ENCODE measurements around the gene TACC2.

The TACC2 gene

DNA sequence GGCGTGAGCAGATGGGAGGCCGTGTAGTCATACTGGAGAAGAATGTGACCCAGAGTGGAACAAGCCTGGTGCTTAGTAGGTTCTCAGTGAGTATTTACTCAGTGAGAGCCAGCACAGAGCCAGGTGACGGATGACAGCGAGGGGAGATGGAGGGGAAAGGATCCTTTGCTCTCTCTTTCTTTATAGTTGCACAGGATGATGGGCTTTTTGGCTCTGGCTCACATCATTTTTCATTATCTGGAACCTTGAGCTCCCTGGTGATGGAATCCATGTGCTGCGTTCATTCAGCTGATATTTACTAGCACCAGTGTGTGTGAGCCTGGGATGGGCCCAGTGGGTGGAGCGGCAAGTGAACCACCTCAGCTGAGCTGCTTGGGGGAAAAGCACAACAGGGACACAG, 299.3 kb downstream of the TACC2 start:
- DNase-seq (ENCODE audit: low read depth), result no peak
- TF ChIP-seq, protein P1, sequence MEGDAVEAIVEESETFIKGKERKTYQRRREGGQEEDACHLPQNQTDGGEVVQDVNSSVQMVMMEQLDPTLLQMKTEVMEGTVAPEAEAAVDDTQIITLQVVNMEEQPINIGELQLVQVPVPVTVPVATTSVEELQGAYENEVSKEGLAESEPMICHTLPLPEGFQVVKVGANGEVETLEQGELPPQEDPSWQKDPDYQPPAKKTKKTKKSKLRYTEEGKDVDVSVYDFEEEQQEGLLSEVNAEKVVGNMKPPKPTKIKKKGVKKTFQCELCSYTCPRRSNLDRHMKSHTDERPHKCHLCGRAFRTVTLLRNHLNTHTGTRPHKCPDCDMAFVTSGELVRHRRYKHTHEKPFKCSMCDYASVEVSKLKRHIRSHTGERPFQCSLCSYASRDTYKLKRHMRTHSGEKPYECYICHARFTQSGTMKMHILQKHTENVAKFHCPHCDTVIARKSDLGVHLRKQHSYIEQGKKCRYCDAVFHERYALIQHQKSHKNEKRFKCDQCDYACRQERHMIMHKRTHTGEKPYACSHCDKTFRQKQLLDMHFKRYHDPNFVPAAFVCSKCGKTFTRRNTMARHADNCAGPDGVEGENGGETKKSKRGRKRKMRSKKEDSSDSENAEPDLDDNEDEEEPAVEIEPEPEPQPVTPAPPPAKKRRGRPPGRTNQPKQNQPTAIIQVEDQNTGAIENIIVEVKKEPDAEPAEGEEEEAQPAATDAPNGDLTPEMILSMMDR (IDR thresholded peaks at IDR 0.05; ENCODE audit: insufficient read depth, low read depth, low read length, missing control alignments), result no peak

GRCh38 chr10:122288917-122289316, 300.0 kb downstream of the TACC2 start:
- TF ChIP-seq, protein P1 (IDR thresholded peaks at IDR 0.05; ENCODE audit: insufficient read depth, low read depth, low read length, missing control alignments), result no peak
- no peak for DNase-seq (ENCODE audit: low read depth)
- H3K4me3 ChIP-seq (ENCODE audit: low read depth, low read length), result no peak overlapping the region

More for the DNA sequence above, 299.3 kb downstream of the TACC2 start:
- H3K4me3 ChIP-seq (ENCODE audit: low read depth, low read length), result no peak overlapping the region

DNA sequence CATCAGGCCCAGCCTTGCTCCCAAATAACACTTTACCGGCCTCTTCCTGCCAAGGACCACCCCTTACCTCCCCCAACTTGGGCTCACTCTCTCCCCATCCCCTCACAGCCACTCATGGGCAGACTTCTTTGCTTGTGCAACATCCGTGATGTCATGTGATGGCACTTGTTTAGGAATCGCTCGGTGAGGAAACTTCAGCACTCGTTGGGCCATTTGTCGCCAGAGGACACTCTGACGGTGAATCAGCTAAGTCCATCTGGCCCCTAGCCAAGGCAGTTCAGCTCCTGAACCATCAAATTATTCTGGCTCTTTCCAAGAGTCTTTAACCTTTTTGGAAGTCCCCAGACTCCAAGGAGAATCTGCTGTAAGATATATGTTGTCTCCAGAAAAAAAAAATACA, 301.4 kb downstream of the TACC2 start:
- no peak overlapping the region for H3K4me3 ChIP-seq (ENCODE audit: low read depth, low read length)
- TF ChIP-seq, protein P1 (IDR thresholded peaks at IDR 0.05; ENCODE audit: insufficient read depth, low read depth, low read length, missing control alignments), result no peak
- no peak for DNase-seq (ENCODE audit: low read depth)

- no peak overlapping the region for H3K4me3 ChIP-seq (ENCODE audit: low read depth, low read length)
Measured at GRCh38 chr10:122290833-122291532, 302.0 kb downstream of the TACC2 start.

DNA sequence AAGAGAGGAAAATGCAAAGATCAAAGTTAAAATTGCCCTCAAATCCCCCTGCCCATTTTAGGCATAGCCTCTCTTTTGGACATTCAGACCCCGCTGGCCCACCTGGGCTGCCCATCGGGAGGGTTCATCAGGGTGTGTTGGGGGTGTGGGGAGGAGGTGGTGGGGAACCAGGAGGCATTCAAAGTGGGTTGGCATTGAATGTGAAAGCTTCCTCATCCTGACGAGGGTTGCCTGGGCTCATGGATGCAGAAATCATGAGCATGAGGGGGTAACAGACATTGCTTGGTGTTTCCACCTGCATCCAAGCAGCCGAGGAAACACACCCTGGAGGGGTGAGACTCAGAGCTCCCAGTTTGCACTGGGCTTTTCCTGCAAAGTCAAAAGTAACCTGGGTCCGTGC, 302.8 kb downstream of the TACC2 start:
- H3K4me3 ChIP-seq (ENCODE audit: low read depth, low read length), result no peak overlapping the region
- TF ChIP-seq, protein P1 (IDR thresholded peaks at IDR 0.05; ENCODE audit: insufficient read depth, low read depth, low read length, missing control alignments), result no peak
- DNase-seq (ENCODE audit: low read depth), result no peak

More at GRCh38 chr10:122290833-122291532, 302.0 kb downstream of the TACC2 start:
- TF ChIP-seq, protein P1 (IDR thresholded peaks at IDR 0.05; ENCODE audit: insufficient read depth, low read depth, low read length, missing control alignments), result no peak
- no peak for DNase-seq (ENCODE audit: low read depth)

DNA sequence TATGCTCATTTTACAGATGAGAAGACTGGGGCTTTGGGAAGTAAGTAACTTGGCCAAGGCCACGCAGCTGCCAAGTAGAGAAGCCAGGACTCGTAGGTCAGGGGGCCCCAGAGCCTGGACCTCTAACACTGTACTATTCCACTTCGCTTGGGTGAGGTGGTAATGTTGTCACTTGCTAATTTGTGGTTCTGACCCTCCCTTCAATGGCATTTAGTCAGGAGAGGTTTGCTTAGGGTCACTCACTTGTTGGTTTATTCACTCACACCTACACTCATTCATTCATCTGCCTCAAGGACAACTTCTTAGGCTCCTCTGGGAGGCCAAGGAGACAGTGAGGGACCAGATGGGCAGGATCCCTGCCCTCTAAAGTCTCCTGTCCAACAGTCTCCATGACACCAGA, 303.4 kb downstream of the TACC2 start:
- TF ChIP-seq, protein P1 (IDR thresholded peaks at IDR 0.05; ENCODE audit: insufficient read depth, low read depth, low read length, missing control alignments), result no peak
- no peak for DNase-seq (ENCODE audit: low read depth)
- no peak overlapping the region for H3K4me3 ChIP-seq (ENCODE audit: low read depth, low read length)

Measured in GM12865 (cell line).